Psoas muscle (tissue), 8 donors: ENCODE measurements around the gene TPR. TPM values are rescaled to one million over a fixed set of nuclear protein-coding genes. Genes with fewer than 3 reads are reported as not detected.

ENCODE experiments used
- ATAC-seq, 4 donors: fragments of 200-7000 bp; cut with Tn5 transposase; one replicate each; pipeline ENCODE4 v1.9.1; 2020; ENCODE audit warnings: moderate library complexity in 3 of 4, mild to moderate bottlenecking in 2 of 4
- DNase-seq, 2 donors: peaks; one replicate each; pipeline ENCODE4 v3.0.0-alpha.2; 2020
- H3K27ac ChIP-seq: fragments of 200-600 bp; one replicate; pipeline ENCODE4 v1.8.0; 2022
- H3K27me3 ChIP-seq, 3 donors: fragments of 200-600 bp in 1 of 3; one replicate each; pipeline versions ENCODE4 v1.6.1 to v1.8.0; 2013 to 2022; ENCODE audit warnings: low read length in 2 of 3, mild to moderate bottlenecking in 2 of 3, moderate library complexity in 1 of 3; ENCODE audit not compliant: insufficient read depth in 3 of 3
- H3K36me3 ChIP-seq, 2 donors: fragments of 200-600 bp in 1 of 2; one replicate each; pipeline versions ENCODE4 v1.6.1 to v1.8.0; 2013 to 2022; ENCODE audit warnings: low read depth in 1 of 2, mild to moderate bottlenecking in 1 of 2, moderate library complexity in 1 of 2; ENCODE audit not compliant: insufficient read depth in 1 of 2
- H3K4me1 ChIP-seq: fragments of 200-600 bp; one replicate; pipeline ENCODE4 v1.8.0; 2022
- H3K4me3 ChIP-seq: fragments of 200-600 bp; one replicate; pipeline ENCODE4 v1.8.0; 2022; ENCODE audit warnings: mild to moderate bottlenecking
- H3K9me3 ChIP-seq: fragments of 200-600 bp; one replicate; pipeline ENCODE4 v1.8.0; 2022
- WGBS, 3 donors: extraction: QIAGEN DNeasy Blood & Tissue Kit; methylation state at CpG; one replicate each; pipeline versions ENCODE4 v1.1.6 to v1.1.7; 2013; 5-methylcytosine and 5-hydroxymethylcytosine counted together
- intact Hi-C, 2 donors: fragments of 100-400 bp; cut with DNase I; formaldehyde crosslinking; loops; one replicate each; pipeline versions ENCODE4 v1.11.0 to v1.14.2; 2022
- long read RNA-seq, 2 donors: library from polyadenylated mRNA; unstranded; transcript quantifications; one replicate each; pipeline ENCODE4 v2.0.0, GENCODE V29; 2021
- polyA plus RNA-seq, 3 donors: library from polyadenylated mRNA; stranded (reverse); fragments of 200-250 nt; gene quantifications; one replicate each; pipeline ENCODE4 v1.2.3, GENCODE V29; 2013
- total RNA-seq, 4 donors: library from RNA; stranded (reverse); fragmentation: NEBNext Ultra II Directional in 2 of 4; extraction: Animal tissue kit (Norgen Biotek cat#: 25700) in 2 of 4; gene quantifications; one replicate each; pipeline versions ENCODE4 v1.2.1 to v1.2.4, GENCODE V29; 2021 to 2023
- TF ChIP-seq, protein P1 (sequence below): fragments of 200-600 bp; IDR thresholded peaks from one replicate; pipeline ENCODE4 v1.8.0; 2022; ENCODE audit warnings: antibody characterized with exemption
- donor health status: healthy with polysubstance abuse.
- donor health status: DM: no; HTN: no; CAD: no; lungs with moderate emphysema.
- donor health status: Bipolar disorder and iron deficiency.
- donor health status: healthy.
- donor health status: DM: yes; HTN: yes; CAD: no.
- donor health status: DM: no; HTN: no; CAD: no.
- donor health status: DM: no; HTN: no; CAD: no.
- donor health status: DM: yes; HTN: yes; CAD: no.

The TPR gene
- total RNA-seq (10 to 100 TPM; 48.0 to 61.8 (median 55.8) TPM), polyA plus RNA-seq (10 to 100 TPM; 17.8 to 28.5 (median 20.9) TPM)
- long read RNA-seq, donor 1, partial matches to known transcripts = 38 of 41 reads
- long read RNA-seq, donor 1, other reads (novel, unspliced or antisense) = 3 of 41 reads
- long read RNA-seq, donor 2, full-length matches to known transcripts = 3 of 97 reads
- long read RNA-seq, donor 2, partial matches to known transcripts = 82 of 97 reads
- long read RNA-seq, donor 2, other reads (novel, unspliced or antisense) = 12 of 97 reads

GRCh38 chr1:186375152-186375928 is at the start of gene TPR, which contains the start of gene ODR4:
TPR (minus strand) TSS chr1:186375253; CDS start chr1:186375028, 225 bp downstream.
ODR4 (plus strand) TSS chr1:186375838; CDS start chr1:186379786, 3,948 bp downstream.
- ATAC-seq (peak; percentile 91 to 94 (median 92)), DNase-seq (peak; percentile 97 to 99)
- H3K27me3 ChIP-seq = no peaks in the 10 kb centered on the region
- peak within 1 kb of the TSS; percentile 97 for H3K27ac ChIP-seq
- H3K4me1 ChIP-seq = peaks cover 29% of the 10 kb centered on the region
- H3K9me3 ChIP-seq = no peaks in the 10 kb centered on the region
- H3K4me3 ChIP-seq = peak within 1 kb of the TSS; percentile 85
- intact Hi-C loops = no loop called here
- TF ChIP-seq, protein P1, sequence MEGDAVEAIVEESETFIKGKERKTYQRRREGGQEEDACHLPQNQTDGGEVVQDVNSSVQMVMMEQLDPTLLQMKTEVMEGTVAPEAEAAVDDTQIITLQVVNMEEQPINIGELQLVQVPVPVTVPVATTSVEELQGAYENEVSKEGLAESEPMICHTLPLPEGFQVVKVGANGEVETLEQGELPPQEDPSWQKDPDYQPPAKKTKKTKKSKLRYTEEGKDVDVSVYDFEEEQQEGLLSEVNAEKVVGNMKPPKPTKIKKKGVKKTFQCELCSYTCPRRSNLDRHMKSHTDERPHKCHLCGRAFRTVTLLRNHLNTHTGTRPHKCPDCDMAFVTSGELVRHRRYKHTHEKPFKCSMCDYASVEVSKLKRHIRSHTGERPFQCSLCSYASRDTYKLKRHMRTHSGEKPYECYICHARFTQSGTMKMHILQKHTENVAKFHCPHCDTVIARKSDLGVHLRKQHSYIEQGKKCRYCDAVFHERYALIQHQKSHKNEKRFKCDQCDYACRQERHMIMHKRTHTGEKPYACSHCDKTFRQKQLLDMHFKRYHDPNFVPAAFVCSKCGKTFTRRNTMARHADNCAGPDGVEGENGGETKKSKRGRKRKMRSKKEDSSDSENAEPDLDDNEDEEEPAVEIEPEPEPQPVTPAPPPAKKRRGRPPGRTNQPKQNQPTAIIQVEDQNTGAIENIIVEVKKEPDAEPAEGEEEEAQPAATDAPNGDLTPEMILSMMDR = peak; percentile 78
- peaks cover 3 to 38% of the 10 kb centered on the region in 2 donors for H3K36me3 ChIP-seq
- WGBS, 3 donors = 0 to 1% (median 1%) methylated on average over 55 to 60 of the region's 60 CpGs

- 54 to 63% (median 57%) methylated on average over 2 of the region's 2 CpGs for WGBS, 3 donors
- no peaks in the 10 kb centered on the region for H3K4me1 ChIP-seq
- no peaks in the 10 kb centered on the region for H3K9me3 ChIP-seq
- TF ChIP-seq, protein P1 = no peak
- no peak overlapping the region for H3K27ac ChIP-seq
- H3K36me3 ChIP-seq = peaks cover 0 to 38% of the 10 kb centered on the region in 2 donors
- no peak overlapping the region for H3K4me3 ChIP-seq
- ATAC-seq (peak in 3 of 4 donors; percentile 61 to 87 (median 67)), DNase-seq (peak in 1 of 2 donors; percentile 35)
- intact Hi-C loops = no loop called here
- H3K27me3 ChIP-seq = no peaks in the 10 kb centered on the region
These were observed 49.5 kb upstream of the TPR start for GRCh38 chr1:186424539-186424938.

- H3K27me3 ChIP-seq = no peaks in the 10 kb centered on the region
- no peak overlapping the region for H3K4me3 ChIP-seq
- TF ChIP-seq, protein P1 = no peak
- H3K9me3 ChIP-seq = no peaks in the 10 kb centered on the region
- 87 to 94% (median 93%) methylated on average over 6 of the region's 6 CpGs for WGBS, 3 donors
- H3K4me1 ChIP-seq = no peaks in the 10 kb centered on the region
- intact Hi-C loops = no loop called here
- H3K27ac ChIP-seq = no peak overlapping the region
- peak in 1 of 2 donors; percentile 17 for DNase-seq
- peaks cover 0 to 44% of the 10 kb centered on the region in 2 donors for H3K36me3 ChIP-seq
- ATAC-seq = no peak
These were observed 46.4 kb upstream of the TPR start for GRCh38 chr1:186421446-186421845.

GRCh38 chr1:186420923-186421322 is 45.9 kb upstream of the TPR start:
- Histone ChIP-seq H3K27ac (no peak overlapping the region), H3K4me1 (no peaks in the 10 kb centered on the region), H3K27me3 (no peaks in the 10 kb centered on the region), H3K4me3 (no peak overlapping the region), H3K9me3 (no peaks in the 10 kb centered on the region), H3K36me3 (peaks cover 0 to 44% of the 10 kb centered on the region in 2 donors)
- TF ChIP-seq, protein P1 = no peak
- ATAC-seq (no peak), DNase-seq (no peak)
- intact Hi-C loops = no loop called here
- WGBS, 3 donors = 70 to 77% (median 76%) methylated on average over 1 of the region's 1 CpG
